CD14-positive monocyte (primary cell): Measurements from ENCODE around the gene PFN4. TPM values are rescaled to one million over a fixed set of nuclear protein-coding genes. Genes with fewer than 3 reads are reported as not detected.

Experiments
- DNase-seq, 3 donors: peaks; one replicate each; pipeline ENCODE4 v3.0.0-alpha.2; 2011 to 2022
- H2AFZ ChIP-seq: 2 replicates; pipeline ENCODE4 v1.6.0; 2012; ENCODE audit warnings: mild to moderate bottlenecking, low read depth, low read length, inconsistent platforms; ENCODE audit not compliant: insufficient read depth, poor library complexity, severe bottlenecking
- H3K27ac ChIP-seq, 2 donors: 1 replicate in 1 of 2; 2 replicates in 1 of 2; pipeline ENCODE4 v1.5.1; 2012 to 2013; ENCODE audit warnings: low read length in 2 of 2, control low read depth in 1 of 2, inconsistent platforms in 1 of 2, low read depth in 1 of 2, mild to moderate bottlenecking in 1 of 2
- H3K27me3 ChIP-seq, 2 donors: one replicate each; pipeline versions ENCODE4 v1.6.0 to v1.6.1; 2011 to 2013; ENCODE audit warnings: low read length in 2 of 2; ENCODE audit not compliant: control insufficient read depth in 2 of 2, insufficient read depth in 2 of 2
- H3K36me3 ChIP-seq, 2 donors: replicated peaks in 1 of 2; 1 replicate in 1 of 2; 2 replicates in 1 of 2; pipeline versions ENCODE4 v1.5.1 to v1.6.1; 2012 to 2013; ENCODE audit warnings: low read length in 2 of 2, control low read depth in 1 of 2, inconsistent platforms in 1 of 2, mild to moderate bottlenecking in 1 of 2; ENCODE audit not compliant: insufficient read depth in 2 of 2, control insufficient read depth in 1 of 2
- H3K4me1 ChIP-seq, 2 donors: 1 replicate in 1 of 2; 2 replicates in 1 of 2; pipeline versions ENCODE4 v1.5.1 to v1.6.1; 2012 to 2013; ENCODE audit warnings: low read length in 2 of 2, control low read depth in 1 of 2, inconsistent platforms in 1 of 2, mild to moderate bottlenecking in 1 of 2, moderate library complexity in 1 of 2; ENCODE audit not compliant: insufficient read depth in 2 of 2, control insufficient read depth in 1 of 2
- H3K4me2 ChIP-seq: replicated peaks from 2 replicates; pipeline ENCODE3; 2012; ENCODE audit warnings: low read length, moderate library complexity, mild to moderate bottlenecking; ENCODE audit not compliant: poor library complexity, severe bottlenecking; ENCODE audit errors: extremely low read depth
- H3K4me3 ChIP-seq, 3 experiments: fragments of 200-600 bp in 1 of 3; sonication (generic) in 1 of 3; replicated peaks in 1 of 3; 1 replicate in 2 of 3; 2 replicates in 1 of 3; pipeline ENCODE4 v1.5.1; 2011 to 2013; ENCODE audit warnings: low read length in 3 of 3, mild to moderate bottlenecking in 3 of 3, control low read depth in 2 of 3, low read depth in 2 of 3, inconsistent platforms in 1 of 3, moderate library complexity in 1 of 3
- H3K79me2 ChIP-seq: 2 replicates; pipeline ENCODE4 v1.6.0; 2012; ENCODE audit warnings: mild to moderate bottlenecking, control low read depth, inconsistent platforms, low read length, moderate library complexity; ENCODE audit not compliant: insufficient read depth
- H3K9ac ChIP-seq: 2 replicates; pipeline ENCODE4 v1.6.0; 2017; ENCODE audit warnings: low read length, mild to moderate bottlenecking; ENCODE audit not compliant: insufficient read depth, poor library complexity, severe bottlenecking
- H3K9me3 ChIP-seq, 2 donors: replicated peaks in 1 of 2; 1 replicate in 1 of 2; 2 replicates in 1 of 2; pipeline versions ENCODE4 v1.5.1 to v1.6.1; 2012 to 2013; ENCODE audit warnings: low read length in 2 of 2, control low read depth in 1 of 2; ENCODE audit not compliant: control insufficient read depth in 1 of 2, insufficient read depth in 1 of 2
- H4K20me1 ChIP-seq: 2 replicates; pipeline ENCODE4 v1.6.0; 2012; ENCODE audit warnings: mild to moderate bottlenecking, low read length, control low read depth, moderate library complexity; ENCODE audit not compliant: insufficient read depth
- H3K27ac Mint-ChIP-seq, 7 donors: one replicate each; pipeline ENCODE4 v1.8.0; 2020; ENCODE audit warnings: mild to moderate bottlenecking in 7 of 7, mixed read lengths in 7 of 7, moderate library complexity in 6 of 7, inconsistent platforms in 2 of 7
- H3K27me3 Mint-ChIP-seq, 3 donors: one replicate each; pipeline ENCODE4 v1.8.0; 2021 to 2022; ENCODE audit warnings: low read depth in 3 of 3, mild to moderate bottlenecking in 3 of 3, mixed read lengths in 3 of 3, moderate library complexity in 3 of 3, inconsistent platforms in 1 of 3
- H3K36me3 Mint-ChIP-seq, 2 donors: one replicate each; pipeline ENCODE4 v1.8.0; 2020; ENCODE audit warnings: mixed read lengths in 2 of 2, inconsistent platforms in 1 of 2, mild to moderate bottlenecking in 1 of 2
- H3K4me1 Mint-ChIP-seq: one replicate; pipeline ENCODE4 v1.8.0; 2020; ENCODE audit warnings: mild to moderate bottlenecking, mixed read lengths
- H3K4me3 Mint-ChIP-seq, 2 donors: one replicate each; pipeline ENCODE4 v1.8.0; 2020; ENCODE audit warnings: mild to moderate bottlenecking in 2 of 2, mixed read lengths in 2 of 2, moderate library complexity in 1 of 2
- H3K9me3 Mint-ChIP-seq, 7 donors: one replicate each; pipeline ENCODE4 v1.8.0; 2020 to 2022; ENCODE audit warnings: mixed read lengths in 7 of 7, mild to moderate bottlenecking in 6 of 7, moderate library complexity in 6 of 7, inconsistent platforms in 2 of 7
- CTCF ChIP-seq: fragments of 200-600 bp; IDR thresholded peaks from one replicate; pipeline ENCODE4 v1.8.0; 2022; ENCODE audit warnings: antibody characterized with exemption, mild to moderate bottlenecking
- WGBS: methylation state at CpG from one replicate; pipeline ENCODE4 v1.1.5; 2013; ENCODE audit warnings: missing lambda C conversion rate; ENCODE audit not compliant: insufficient coverage; 5-methylcytosine and 5-hydroxymethylcytosine counted together
- intact Hi-C, 2 donors: fragments of 100-400 bp; cut with micrococcal nuclease; formaldehyde crosslinking; loops; one replicate each; pipeline versions ENCODE4 v1.15.0 to v1.15.1; 2023
- polyA plus RNA-seq, 3 donors: library from polyadenylated mRNA; depleted of rRNA in 1 of 3; unstranded in 2 of 3; stranded (reverse) in 1 of 3; fragments of 300-500 nt in 2 of 3; fragments of >200 nt in 1 of 3; fragmentation: Illumina TruSeq in 2 of 3; gene quantifications; 1 replicate in 2 of 3; 2 replicates in 1 of 3; pipeline ENCODE4 v1.2.3, GENCODE V29; 2012 to 2021

The PFN4 gene
- polyA plus RNA-seq, 3 donors = not detected

DNA sequence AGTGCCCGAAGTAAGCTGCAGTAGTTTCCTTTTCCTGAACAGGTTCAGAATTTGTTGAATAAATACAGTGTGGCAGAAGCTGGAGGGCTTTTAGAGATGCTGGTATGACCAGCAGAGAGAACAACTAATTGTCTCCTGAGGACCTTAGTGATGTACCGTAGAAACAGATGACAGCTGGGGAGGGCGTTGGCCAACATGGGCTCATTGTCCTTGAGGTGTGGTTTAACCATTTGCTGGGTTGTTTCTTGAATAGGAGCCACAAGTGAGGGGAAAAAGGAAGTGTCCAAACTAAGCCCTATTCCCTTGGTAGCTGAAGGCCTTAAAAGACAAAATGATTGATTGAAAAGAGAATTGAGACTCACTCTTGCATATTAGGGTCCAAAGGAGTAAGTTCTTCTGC, 40.1 kb upstream of the PFN4 start:
- peaks cover 12 to 14% of the 10 kb centered on the region in 2 donors for H3K36me3 Mint-ChIP-seq
- no peaks in the 10 kb centered on the region for H3K27me3 ChIP-seq
- no peak overlapping the region for H3K9ac ChIP-seq
- no peaks in the 10 kb centered on the region for H3K79me2 ChIP-seq
- peaks cover 9% of the 10 kb centered on the region in 2 donors for H3K4me1 ChIP-seq
- no peak overlapping the region for H3K27ac ChIP-seq
- H3K4me2 ChIP-seq = no peak overlapping the region
- peaks cover 0 to 7% of the 10 kb centered on the region in 2 donors for H3K36me3 ChIP-seq
- 61% methylated on average over 3 of the region's 3 CpGs for WGBS
- H3K9me3 Mint-ChIP-seq = peaks cover 0 to 2% (median 0%) of the 10 kb centered on the region in 7 donors
- TF ChIP-seq CTCF = no peak
- no peak overlapping the region for H2AFZ ChIP-seq
- no peaks in the 10 kb centered on the region for H3K9me3 ChIP-seq
- no peak overlapping the region for H3K4me3 Mint-ChIP-seq
- no peak overlapping the region for H3K4me3 ChIP-seq
- no peak for DNase-seq
- H3K27ac Mint-ChIP-seq = no peak overlapping the region
- peaks cover 10% of the 10 kb centered on the region for H3K4me1 Mint-ChIP-seq
- H3K27me3 Mint-ChIP-seq = peaks cover 0 to 4% (median 3%) of the 10 kb centered on the region in 3 donors
- no peaks in the 10 kb centered on the region for H4K20me1 ChIP-seq
- intact Hi-C loops = no loop called here

GRCh38 chr2:24162494-24162893, 39.4 kb upstream of the PFN4 start:
- WGBS = no CpG with 5 or more reads among the region's 1 CpG
- Histone ChIP-seq H3K4me3 (no peak overlapping the region), H3K9me3 (no peaks in the 10 kb centered on the region), H3K79me2 (no peaks in the 10 kb centered on the region), H2AFZ (no peak overlapping the region), H3K4me2 (no peak overlapping the region), H3K27ac (no peak overlapping the region), H3K4me1 (peaks cover 9% of the 10 kb centered on the region in 2 donors), H3K36me3 (peaks cover 0 to 7% of the 10 kb centered on the region in 2 donors), H3K9ac (no peak overlapping the region), H3K27me3 (no peaks in the 10 kb centered on the region), H4K20me1 (no peaks in the 10 kb centered on the region)
- H3K4me3 Mint-ChIP-seq = no peak overlapping the region
- TF ChIP-seq CTCF = no peak
- H3K27me3 Mint-ChIP-seq = peaks cover 0 to 4% (median 3%) of the 10 kb centered on the region in 3 donors
- H3K27ac Mint-ChIP-seq = no peak overlapping the region
- DNase-seq = no peak
- peaks cover 14 to 16% of the 10 kb centered on the region in 2 donors for H3K36me3 Mint-ChIP-seq
- intact Hi-C loops = no loop called here
- H3K4me1 Mint-ChIP-seq = peaks cover 10% of the 10 kb centered on the region
- peaks cover 0 to 2% (median 0%) of the 10 kb centered on the region in 7 donors for H3K9me3 Mint-ChIP-seq
